Ishikawa (cell line): ENCODE data around the gene INS.

Source experiments
- EGR1 ChIP-seq: IDR thresholded peaks from 2 replicates; pipeline ENCODE4 v1.6.1; 2012
- TAF1 ChIP-seq: IDR thresholded peaks from 2 replicates; pipeline ENCODE4 v1.6.1; 2012; ENCODE audit warnings: low read depth, mild to moderate bottlenecking
- USF1 ChIP-seq: IDR thresholded peaks from 2 replicates; pipeline ENCODE4 v1.6.1; 2012

GRCh38 chr11:2198621-2199365 is 37.8 kb upstream of the INS start:
- TF ChIP-seq EGR1 (no peak), USF1 (no peak), TAF1 (no peak)
